ENCODE measurements around the gene HBD.

Gene HBD

GRCh38 chr11:5196731-5197130, 37.6 kb downstream of the HBD start:
- Histone ChIP-seq H3K27ac (ENCODE audit: insufficient read depth in 1 of 2, low read depth in 1 of 2, low read length in 2 of 2, poor library complexity in 1 of 2, severe bottlenecking in 2 of 2) (no peak overlapping the region), H3K9me3 (ENCODE audit: control extremely low read depth in 1 of 5, control insufficient read depth in 4 of 5, insufficient read depth in 2 of 5, low read depth in 1 of 5, low read length in 4 of 5) (peaks cover 0 to 4% (median 0%) of the 10 kb centered on the region in 5 experiments), H3K4me1 (ENCODE audit: control extremely low read depth in 1 of 4, control insufficient read depth in 4 of 4, insufficient read depth in 4 of 4, low read length in 3 of 4) (no peaks in the 10 kb centered on the region), H3K4me3 (ENCODE audit: control insufficient read depth in 1 of 7, extremely low read depth in 1 of 7, insufficient read depth in 4 of 7, low read depth in 2 of 7, low read length in 6 of 7) (no peak overlapping the region), H3K36me3 (ENCODE audit: control insufficient read depth in 4 of 4, insufficient read depth in 4 of 4, low read length in 3 of 4) (no peaks in the 10 kb centered on the region), H3K27me3 (replicated peaks in 2 of 5; ENCODE audit: control insufficient read depth in 4 of 5, insufficient read depth in 5 of 5, low read length in 4 of 5) (no peaks in the 10 kb centered on the region)
- POLR2A ChIA-PET: no interaction called here
- WGBS (ENCODE audit: insufficient coverage): 100% methylated on average over 3 of the region's 3 CpGs
- CTCF ChIA-PET: no interaction called here
- DNase-seq: no peak

GRCh38 chr11:5196067-5196466, 38.2 kb downstream of the HBD start:
- no peak overlapping the region for H3K27ac ChIP-seq (ENCODE audit: insufficient read depth in 1 of 2, low read depth in 1 of 2, low read length in 2 of 2, poor library complexity in 1 of 2, severe bottlenecking in 2 of 2)
- H3K36me3 ChIP-seq (ENCODE audit: control insufficient read depth in 4 of 4, insufficient read depth in 4 of 4, low read length in 3 of 4): no peaks in the 10 kb centered on the region
- WGBS (ENCODE audit: insufficient coverage): 95% methylated on average over 5 of the region's 5 CpGs
- no peaks in the 10 kb centered on the region for H3K4me1 ChIP-seq (ENCODE audit: control extremely low read depth in 1 of 4, control insufficient read depth in 4 of 4, insufficient read depth in 4 of 4, low read length in 3 of 4)
- no peak overlapping the region for H3K4me3 ChIP-seq (ENCODE audit: control insufficient read depth in 1 of 7, extremely low read depth in 1 of 7, insufficient read depth in 4 of 7, low read depth in 2 of 7, low read length in 6 of 7)
- ChIA-PET CTCF (interaction anchor here (1.2 kb wide), 1 partner anchor 174 kb away, joined by 3 read pairs; no protein-coding TSS in a partner anchor), POLR2A (no interaction called here)
- DNase-seq: no peak
- no peaks in the 10 kb centered on the region for H3K27me3 ChIP-seq (replicated peaks in 2 of 5; ENCODE audit: control insufficient read depth in 4 of 5, insufficient read depth in 5 of 5, low read length in 4 of 5)
- H3K9me3 ChIP-seq (ENCODE audit: control extremely low read depth in 1 of 5, control insufficient read depth in 4 of 5, insufficient read depth in 2 of 5, low read depth in 1 of 5, low read length in 4 of 5): peaks cover 0 to 4% (median 0%) of the 10 kb centered on the region in 5 experiments

GRCh38 chr11:5192738-5193137, 41.5 kb downstream of the HBD start:
- Histone ChIP-seq H3K27me3 (replicated peaks in 2 of 5; ENCODE audit: control insufficient read depth in 4 of 5, insufficient read depth in 5 of 5, low read length in 4 of 5) (no peaks in the 10 kb centered on the region), H3K4me1 (ENCODE audit: control extremely low read depth in 1 of 4, control insufficient read depth in 4 of 4, insufficient read depth in 4 of 4, low read length in 3 of 4) (no peaks in the 10 kb centered on the region), H3K27ac (ENCODE audit: insufficient read depth in 1 of 2, low read depth in 1 of 2, low read length in 2 of 2, poor library complexity in 1 of 2, severe bottlenecking in 2 of 2) (no peak overlapping the region), H3K9me3 (ENCODE audit: control extremely low read depth in 1 of 5, control insufficient read depth in 4 of 5, insufficient read depth in 2 of 5, low read depth in 1 of 5, low read length in 4 of 5) (peaks cover 0 to 8% (median 0%) of the 10 kb centered on the region in 5 experiments), H3K4me3 (ENCODE audit: control insufficient read depth in 1 of 7, extremely low read depth in 1 of 7, insufficient read depth in 4 of 7, low read depth in 2 of 7, low read length in 6 of 7) (no peak overlapping the region), H3K36me3 (ENCODE audit: control insufficient read depth in 4 of 4, insufficient read depth in 4 of 4, low read length in 3 of 4) (no peaks in the 10 kb centered on the region)
- WGBS (ENCODE audit: insufficient coverage): no CpG with 5 or more reads among the region's 1 CpG
- ChIA-PET POLR2A (no interaction called here), CTCF (no interaction called here)
- DNase-seq: no peak

GRCh38 chr11:5188201-5188600, 46.1 kb downstream of the HBD start:
- no peak for DNase-seq
- peaks cover 0 to 6% (median 0%) of the 10 kb centered on the region in 5 experiments for H3K9me3 ChIP-seq (ENCODE audit: control extremely low read depth in 1 of 5, control insufficient read depth in 4 of 5, insufficient read depth in 2 of 5, low read depth in 1 of 5, low read length in 4 of 5)
- no peak overlapping the region for H3K4me3 ChIP-seq (ENCODE audit: control insufficient read depth in 1 of 7, extremely low read depth in 1 of 7, insufficient read depth in 4 of 7, low read depth in 2 of 7, low read length in 6 of 7)
- 100% methylated on average over 1 of the region's 2 CpGs for WGBS (ENCODE audit: insufficient coverage)
- H3K27me3 ChIP-seq (replicated peaks in 2 of 5; ENCODE audit: control insufficient read depth in 4 of 5, insufficient read depth in 5 of 5, low read length in 4 of 5): no peaks in the 10 kb centered on the region
- H3K27ac ChIP-seq (ENCODE audit: insufficient read depth in 1 of 2, low read depth in 1 of 2, low read length in 2 of 2, poor library complexity in 1 of 2, severe bottlenecking in 2 of 2): no peak overlapping the region
- no peaks in the 10 kb centered on the region for H3K36me3 ChIP-seq (ENCODE audit: control insufficient read depth in 4 of 4, insufficient read depth in 4 of 4, low read length in 3 of 4)
- no peaks in the 10 kb centered on the region for H3K4me1 ChIP-seq (ENCODE audit: control extremely low read depth in 1 of 4, control insufficient read depth in 4 of 4, insufficient read depth in 4 of 4, low read length in 3 of 4)
- ChIA-PET CTCF (no interaction called here), POLR2A (no interaction called here)

Data from common myeloid progenitor, CD34-positive (primary cell).